Hepatic stellate cell (primary cell): ENCODE measurements around the gene BCAM.

Source experiments
- DNase-seq: peaks from one replicate; pipeline ENCODE4 v3.0.0; 2011; ENCODE audit warnings: low spot score

Gene BCAM

DNA sequence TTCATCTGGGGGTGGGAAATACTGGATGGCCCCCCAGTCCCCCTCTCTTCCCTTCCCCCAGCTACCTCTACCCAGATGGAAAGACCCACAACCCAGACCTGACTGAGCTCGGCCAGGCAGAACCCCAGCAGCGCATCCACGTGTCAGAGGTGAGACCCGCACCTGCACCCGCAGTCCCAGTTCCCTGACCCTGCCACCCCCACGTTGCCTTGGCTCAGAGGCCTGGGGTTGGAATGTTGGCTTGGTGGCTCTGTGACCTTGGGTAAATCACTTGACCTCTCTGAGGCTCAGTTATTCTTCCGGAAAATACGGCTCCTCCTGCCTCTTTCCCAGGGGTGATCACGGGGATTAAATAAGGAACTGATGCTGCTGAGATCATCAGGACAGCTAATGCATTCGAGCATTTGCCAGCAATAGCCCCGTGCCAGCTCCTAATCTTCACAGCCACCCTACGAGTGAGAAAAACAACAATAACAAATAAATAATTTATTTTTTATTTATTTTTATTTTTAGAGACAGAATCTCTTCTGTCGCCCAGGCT lies 18.9 kb upstream of the BCAM start:
- DNase-seq: no peak

DNA sequence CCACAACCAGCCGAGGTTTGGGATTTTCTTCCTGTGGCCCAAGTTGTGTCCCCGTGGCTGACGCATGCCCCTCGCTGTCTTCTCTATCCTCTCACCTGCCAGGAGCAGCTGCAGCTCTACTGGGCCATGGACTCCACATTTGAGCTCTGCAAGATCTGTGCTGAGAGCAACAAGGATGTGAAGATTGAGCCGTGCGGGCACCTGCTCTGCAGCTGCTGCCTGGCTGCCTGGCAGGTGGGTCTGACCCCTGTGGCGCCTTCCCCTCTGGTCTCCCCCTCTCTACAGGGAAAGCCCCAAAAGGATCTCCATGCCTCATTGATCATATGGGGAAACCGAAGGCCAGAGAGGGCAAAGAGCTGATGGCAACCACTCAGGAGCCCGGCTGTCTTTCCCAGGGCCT lies 16.6 kb upstream of the BCAM start:
- DNase-seq: no peak

DNA sequence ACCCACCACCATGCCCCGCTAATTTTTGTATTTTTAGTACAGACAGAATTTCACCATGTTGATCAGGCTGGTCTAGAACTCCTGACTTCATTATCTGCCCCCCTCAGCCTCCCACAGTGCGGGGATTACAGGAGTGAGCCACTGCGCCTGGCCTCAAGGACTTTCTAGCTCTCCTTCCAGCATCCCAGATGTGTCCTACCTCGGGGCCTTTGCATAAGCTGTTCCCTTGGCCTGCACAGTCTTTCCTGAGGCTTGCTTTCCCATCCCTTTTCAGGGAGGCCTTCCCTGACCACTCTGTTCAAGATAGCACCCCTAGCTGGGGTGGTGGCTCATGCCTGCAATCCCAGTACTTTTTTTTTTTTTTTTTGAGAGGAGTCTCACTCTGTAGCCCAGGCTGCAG lies 14.3 kb upstream of the BCAM start:
- DNase-seq: no peak

DNA sequence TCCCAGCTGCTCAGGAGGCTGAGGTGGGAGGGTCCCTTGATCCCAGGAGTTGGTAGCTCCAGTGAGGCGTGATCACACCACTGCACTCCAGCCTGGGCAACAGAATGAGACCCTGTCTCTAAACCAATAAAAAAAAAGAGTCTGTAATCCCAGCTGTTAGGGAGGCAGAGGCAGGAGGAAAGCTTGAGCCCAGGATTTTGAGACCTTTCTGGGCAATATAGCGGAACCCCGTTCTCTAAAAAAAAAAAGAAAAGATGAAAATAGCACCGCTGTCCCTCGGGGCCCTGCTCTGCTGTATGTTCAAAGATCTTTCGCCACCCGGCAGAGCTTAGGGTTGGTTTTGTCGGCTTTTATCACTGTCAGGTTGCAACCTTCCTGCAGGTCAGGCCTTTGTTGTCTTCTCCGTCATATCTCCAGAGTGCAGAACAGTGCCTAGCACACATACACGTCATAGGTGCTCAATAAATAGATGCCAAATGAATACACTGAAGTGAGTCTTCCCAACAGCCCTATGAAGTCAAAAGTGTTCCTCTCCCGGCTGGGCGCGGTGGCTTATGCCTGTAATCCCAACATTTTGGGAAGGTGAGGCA lies 13.4 kb upstream of the BCAM start:
- no peak for DNase-seq

DNA sequence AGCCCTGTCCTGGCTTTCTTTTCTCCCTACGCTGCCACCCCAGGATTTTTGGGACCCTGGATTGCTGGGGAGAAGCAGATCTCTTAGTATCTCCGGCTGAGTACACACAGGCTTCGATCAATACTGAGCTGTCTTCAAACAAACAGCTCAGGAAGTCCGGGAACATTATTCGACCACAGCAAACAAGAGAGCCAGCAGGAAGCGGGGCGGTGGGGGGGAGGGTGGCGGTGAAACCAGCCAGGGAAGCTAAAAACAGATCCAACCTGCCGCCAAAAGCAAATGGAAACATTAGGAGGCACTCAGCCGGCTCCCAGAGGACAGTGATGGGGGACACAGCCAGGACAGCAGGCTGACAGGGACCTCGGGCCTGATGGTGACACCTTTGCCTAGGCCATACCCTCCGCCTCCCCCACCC lies 12.2 kb upstream of the BCAM start:
- no peak for DNase-seq

DNA sequence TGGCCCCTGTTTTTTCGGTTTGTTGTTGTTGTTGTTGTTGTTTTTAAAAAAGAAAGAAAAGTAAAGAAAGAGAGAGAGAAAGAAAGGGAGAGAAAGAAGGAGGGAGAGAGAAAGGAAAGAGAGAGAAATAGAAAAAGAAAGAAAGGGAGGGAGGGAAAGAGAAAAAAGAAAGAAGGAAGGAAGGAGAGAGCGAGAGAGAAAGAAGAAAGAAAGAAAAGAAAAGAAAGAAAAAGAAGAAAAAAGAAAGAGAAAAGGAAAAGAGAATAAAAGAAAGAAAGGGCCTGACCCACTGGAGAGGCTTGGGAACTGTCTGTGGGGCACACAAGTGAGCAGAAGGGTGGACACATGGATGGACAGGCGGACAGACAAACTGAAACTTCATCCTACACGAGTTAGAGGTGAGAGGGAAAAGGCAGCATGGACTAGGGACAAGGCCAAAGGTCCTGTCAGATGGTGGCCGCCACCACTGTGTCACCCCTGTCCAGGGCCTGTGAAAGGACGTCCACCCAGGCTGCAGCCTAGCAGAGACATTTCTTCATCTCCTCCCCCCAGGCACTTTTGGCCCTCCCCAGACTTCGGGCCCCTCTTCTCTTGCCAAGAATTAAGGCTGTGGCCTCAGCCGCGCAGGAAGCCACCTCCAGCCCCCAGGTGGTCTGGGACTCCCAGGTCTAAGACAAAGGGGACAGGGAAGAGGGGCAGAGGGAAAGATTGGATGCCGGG lies 9.1 kb upstream of the BCAM start:
- no peak for DNase-seq

DNA sequence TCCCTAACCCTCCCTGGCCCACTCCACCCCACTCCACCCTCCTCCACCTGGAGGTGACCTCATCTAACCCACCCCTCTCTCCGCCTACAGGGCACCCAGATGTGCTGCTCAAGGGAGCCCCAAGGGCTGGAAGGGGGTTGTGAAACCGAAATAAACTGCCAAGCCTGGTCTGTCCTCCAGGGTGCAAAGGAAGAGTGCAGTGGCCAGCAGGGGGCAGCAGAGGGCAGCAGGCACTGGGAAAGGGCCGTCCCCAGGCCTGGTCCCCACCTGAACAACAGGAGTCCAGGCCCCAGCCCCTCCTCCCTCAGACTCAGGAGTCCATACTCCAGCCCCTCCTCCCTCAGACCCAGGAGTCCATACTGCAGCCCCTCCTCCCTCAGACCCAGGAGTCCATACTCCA lies 8.4 kb upstream of the BCAM start:
- DNase-seq: peak; percentile 92

DNA sequence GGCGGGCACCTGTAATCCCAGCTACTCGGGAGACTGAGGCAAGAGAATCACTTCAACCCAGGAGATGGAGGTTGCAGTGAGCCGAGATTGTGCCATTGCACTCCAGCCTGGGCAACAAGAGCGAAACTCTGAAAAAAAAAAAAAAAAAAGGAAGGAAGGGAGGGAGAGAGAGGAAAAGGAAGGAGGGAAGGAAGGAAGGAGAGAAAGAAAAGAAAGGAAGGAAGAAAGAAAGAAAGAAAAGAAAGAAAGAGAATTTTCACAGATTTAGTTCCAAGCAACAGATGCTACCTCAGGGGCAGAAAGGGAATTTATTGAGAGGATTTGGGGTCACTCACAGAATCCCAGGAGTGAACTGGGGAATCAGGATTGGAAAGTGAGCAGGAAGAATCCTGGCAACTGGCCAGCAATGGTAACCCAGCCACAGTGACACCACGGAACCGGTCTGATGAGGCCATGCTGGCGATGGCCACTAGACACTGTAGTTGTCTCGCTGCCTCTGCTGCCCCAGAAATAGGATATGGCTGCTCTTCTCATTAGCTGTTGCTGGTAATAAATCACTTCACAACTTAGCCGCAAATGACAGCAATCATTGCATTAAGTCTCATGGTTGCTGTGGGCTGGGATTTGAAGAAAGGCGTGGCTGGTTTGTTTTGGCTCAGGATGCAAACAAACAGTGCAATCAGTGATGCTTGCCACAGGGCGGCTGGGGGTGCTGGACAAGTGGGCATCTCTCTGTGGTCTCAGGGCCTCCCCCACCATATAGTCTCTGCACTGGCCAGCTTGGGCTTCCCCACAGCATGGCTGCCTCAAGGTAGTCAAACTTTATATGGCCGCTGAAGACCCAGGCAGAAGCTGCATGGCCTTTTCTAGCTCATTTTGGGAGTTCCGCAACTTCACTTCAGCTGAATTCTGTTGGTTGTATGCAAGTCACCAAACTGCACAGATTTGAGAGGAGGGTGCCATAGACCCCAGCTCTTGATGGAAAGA lies 5.2 kb upstream of the BCAM start:
- DNase-seq: no peak

DNA sequence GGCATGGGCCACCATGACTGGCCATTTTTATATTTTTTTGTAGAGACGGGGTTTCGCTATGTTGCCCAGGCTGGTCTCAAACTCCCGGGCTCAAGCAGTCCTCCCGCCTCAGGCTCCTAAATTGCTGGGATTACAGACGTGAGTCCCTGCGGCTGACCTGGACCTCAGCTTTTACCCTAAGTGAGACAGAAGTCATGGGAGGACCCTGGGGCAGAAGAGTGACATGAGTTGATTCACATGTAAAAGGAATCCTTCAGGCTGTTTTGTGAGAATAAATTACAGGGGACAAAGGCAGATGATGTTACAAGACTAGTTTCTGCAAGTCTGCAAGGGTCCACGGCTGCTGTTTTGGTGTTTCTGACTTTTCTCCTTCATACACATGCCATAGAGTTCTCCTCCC lies 2.6 kb upstream of the BCAM start:
- no peak for DNase-seq

DNA sequence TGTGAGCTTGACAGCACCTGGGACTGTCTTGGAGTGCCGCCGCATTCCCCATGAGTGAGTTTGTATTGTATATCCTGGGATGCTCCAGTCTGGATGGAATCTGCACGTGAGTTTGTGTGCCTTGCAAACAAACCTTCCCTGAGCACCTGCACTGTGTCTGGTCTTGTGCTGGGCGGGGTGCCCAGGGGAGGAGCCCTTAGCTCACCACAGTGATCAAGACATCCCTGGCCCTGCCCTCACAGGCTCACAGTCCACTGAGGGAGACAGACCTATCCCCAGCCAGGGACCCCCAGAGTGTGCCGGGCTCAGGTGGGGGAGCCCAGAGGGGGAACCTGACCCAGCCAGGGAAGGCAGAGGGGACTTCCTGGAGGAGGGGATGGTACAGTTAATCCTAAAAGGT lies 1.7 kb upstream of the BCAM start:
- no peak for DNase-seq

DNA sequence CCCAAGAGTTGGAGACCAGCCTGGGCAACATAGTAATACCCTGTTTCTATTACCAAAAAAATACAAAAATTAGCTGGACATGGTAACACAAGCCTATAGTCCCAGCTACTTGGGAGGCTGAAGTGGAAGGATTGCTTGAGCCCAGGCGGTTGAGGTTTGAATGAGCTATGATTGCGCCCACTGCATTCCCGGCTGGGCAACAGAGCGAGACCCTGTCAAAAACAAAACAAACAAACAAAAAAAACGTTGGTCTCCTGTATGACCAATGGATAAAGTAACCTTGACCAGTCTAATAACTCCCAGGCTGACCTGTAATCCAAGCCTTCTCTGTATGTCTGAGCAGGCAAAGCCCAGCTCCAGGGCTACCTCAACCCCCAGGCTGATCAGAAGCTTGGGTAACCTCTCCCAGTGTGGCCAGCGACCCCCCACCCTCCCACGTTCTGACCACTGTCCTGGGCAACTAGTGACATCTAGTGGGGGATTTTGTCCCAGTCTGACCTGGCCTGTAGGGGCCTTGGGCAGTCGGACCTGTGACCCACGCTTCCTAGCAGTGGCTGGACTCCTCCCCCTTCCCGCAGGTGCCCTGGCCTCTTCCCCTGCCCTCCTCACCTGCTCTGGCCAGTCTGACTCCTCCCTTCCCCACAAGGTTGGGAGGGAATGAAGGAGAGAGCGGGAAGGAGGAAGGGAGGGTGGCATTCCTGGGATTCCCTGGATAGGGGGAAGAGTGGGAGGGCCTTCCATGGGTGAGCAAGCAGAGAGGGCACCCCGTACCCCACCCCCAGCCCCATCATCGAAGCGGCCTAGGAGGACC lies 1.0 kb upstream of the BCAM start:
- DNase-seq: peak; percentile 71

DNA sequence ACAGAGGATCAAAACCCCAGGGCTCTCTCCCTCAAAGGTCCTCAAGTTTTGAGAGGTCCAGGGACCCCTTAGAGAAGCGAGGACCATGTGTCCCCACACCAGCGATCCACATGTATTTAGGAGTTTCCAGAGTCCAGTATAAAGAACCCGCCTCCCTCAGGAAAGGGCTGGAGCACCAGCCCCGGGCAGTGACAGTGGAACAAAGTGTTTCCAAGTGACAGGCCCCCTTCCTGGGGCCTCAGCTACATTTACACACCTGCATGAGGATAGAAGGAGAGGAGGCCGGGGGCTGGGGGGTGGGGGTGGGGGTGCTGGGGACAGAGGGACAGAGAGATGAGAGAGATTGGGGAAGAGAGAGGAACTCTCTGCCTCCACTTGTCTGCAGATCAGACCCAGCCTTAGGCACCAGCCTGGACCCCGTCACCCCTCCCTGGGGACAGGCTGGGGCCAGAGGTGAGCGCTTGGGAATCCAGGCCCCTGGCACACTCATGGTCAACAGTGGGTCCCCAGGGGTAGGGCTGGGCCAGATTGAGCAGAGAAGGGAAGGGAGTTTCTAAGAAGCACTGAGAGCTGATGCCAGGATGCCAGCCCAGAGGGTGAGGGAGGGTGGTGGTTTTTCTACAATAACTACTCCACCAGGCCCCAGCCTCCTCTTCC lies 802 bp downstream of the BCAM start:
- DNase-seq: no peak

DNA sequence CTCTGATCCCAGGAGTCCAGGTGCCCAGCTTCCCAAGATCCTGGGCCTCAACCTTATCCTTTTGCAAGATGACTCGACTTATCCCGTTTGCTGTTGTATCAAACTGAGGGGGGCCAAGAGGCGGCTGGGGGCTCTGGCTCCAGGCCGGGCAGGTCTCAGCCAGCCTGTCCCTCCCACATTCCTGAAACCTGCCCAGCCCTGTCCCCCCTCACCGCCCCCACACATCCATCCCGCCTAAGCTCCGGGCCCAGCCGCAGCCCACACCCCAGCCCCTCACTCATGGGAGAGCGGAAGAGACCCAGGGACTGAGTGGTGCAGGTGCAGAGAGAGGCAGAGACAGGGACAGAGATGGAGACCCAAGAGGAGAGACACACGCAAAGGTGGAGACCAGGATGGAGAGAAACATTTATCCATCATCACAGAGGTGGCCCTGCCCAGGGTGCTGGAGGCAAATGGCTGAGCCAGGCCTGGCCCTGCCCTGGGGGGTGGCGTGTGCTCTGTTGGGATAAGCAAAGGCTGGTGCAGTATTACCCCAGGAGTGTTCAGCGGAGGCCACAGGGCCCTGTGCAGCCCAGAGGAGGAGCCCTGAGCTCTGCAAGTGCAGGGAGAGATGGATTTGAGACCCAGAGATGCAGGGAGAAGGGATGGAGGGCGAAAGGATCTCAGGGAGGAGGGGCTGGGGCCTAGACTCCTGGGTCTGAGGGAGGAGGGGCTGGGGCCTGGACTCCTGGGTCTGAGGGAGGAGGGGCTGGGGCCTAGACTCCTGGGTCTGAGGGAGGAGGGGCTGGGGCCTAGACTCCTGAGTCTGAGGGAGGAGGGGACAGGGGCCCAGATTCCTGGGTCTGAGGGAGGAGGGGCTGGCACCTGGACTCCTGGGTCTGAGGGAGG lies 1.6 kb downstream of the BCAM start:
- no peak for DNase-seq

DNA sequence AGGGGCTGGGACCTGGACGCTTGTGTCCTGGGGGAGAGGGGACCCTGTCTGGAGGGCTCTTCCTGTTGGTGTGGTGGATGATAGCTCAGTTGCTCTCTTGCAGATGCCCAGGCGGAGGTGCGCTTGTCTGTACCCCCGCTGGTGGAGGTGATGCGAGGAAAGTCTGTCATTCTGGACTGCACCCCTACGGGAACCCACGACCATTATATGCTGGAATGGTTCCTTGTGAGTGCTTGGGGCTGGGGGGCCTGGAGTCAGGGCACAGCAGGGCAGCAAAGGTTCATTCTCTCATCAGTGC lies 2.2 kb downstream of the BCAM start:
- no peak for DNase-seq

DNA sequence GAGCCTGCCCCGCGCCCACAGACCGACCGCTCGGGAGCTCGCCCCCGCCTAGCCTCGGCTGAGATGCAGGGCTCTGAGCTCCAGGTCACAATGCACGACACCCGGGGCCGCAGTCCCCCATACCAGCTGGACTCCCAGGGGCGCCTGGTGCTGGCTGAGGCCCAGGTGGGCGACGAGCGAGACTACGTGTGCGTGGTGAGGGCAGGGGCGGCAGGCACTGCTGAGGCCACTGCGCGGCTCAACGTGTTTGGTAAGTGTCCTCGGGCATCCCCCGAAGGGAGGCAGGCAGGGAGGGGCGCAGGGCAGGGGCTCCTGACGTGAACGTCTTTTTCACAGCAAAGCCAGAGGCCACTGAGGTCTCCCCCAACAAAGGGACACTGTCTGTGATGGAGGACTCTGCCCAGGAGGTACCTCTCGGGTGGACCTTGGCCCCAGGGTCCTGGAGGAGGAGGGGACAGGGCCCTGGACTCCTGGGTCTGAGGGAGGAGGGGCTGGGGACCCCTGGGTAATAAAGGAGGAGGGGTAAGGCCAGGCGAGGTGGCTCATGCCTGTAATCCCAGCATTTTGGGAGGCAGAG lies 3.3 kb downstream of the BCAM start:
- DNase-seq: no peak

DNA sequence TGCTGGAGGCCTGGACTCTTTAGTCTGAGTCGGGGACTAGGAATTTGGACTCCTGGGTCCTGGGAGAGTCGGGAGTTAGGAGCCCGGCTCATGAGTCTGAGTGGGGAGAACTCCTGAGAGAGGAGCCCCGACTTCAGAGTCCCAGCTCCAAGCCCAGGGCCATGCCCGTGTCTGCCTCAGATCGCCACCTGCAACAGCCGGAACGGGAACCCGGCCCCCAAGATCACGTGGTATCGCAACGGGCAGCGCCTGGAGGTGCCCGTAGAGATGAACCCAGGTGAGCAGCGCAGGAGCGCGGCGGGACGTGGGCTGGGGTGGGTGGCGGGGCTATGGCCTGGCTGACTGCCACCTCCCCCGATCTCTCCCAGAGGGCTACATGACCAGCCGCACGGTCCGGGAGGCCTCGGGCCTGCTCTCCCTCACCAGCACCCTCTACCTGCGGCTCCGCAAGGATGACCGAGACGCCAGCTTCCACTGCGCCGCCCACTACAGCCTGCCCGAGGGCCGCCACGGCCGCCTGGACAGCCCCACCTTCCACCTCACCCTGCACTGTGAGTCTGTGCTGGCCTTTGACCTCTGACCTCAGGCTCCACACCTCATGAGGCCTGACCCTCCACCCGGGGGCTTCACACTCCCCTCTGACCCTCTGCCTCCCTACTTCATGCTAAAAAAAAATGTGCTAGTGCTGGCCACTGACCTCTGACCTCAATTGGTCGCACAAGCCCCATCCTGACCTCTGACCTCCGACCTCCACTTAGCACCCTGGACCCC lies 4.4 kb downstream of the BCAM start:
- DNase-seq: no peak

DNA sequence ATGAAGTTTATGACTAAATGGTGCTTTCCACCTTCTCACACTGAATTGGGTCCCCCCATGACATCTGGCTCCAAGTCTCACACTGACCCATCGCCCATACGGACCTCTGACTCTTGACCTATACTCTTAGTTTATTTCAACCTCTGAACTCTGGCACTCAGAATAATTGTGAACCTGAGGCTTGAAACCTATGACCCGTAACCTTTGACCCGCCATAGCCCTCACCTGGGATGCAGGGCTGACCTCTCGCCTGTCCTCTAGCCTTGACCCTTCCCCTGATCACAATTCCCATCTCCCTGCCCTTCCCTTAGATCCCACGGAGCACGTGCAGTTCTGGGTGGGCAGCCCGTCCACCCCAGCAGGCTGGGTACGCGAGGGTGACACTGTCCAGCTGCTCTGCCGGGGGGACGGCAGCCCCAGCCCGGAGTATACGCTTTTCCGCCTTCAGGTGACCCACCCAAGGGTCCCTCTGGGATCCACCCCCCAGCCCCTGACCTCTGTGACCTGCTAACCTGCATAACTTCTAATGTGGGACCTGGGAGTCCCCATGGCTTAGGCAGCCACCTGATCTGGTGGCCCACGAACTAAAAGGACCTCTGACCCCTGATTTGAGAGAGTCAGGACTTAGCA lies 5.1 kb downstream of the BCAM start:
- no peak for DNase-seq

DNA sequence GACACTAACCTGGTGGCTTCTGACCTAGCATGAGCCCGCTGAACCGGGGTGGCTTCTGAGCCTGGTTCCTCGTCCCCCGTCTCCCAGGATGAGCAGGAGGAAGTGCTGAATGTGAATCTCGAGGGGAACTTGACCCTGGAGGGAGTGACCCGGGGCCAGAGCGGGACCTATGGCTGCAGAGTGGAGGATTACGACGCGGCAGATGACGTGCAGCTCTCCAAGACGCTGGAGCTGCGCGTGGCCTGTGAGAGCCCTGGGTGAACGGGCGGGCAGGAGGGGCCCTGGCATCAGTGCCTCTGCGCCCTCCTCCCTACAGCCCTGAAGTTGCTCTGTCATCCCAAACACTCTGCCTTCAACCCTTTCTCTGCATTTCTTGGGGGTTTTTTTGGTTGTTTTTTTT lies 5.6 kb downstream of the BCAM start:
- no peak for DNase-seq

DNA sequence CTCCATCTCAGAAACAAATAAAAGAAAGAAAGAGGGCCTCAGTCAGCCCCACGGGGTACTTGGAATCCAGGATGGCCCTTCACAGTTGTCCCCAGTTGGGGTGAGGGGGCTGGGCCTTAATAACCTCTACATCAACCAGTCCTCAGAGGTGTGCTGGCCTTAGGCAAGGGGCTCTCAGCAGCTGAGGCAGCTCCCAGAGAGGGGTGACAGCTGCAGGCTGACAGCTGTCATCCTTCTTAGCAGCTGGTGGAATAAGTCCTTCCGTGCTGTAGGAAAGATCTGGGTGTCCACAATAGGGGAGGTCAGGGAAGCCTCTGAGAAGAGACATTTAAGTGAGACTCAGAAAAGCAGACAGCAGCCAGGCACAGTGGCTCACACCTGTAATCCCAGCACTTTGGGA lies 7.4 kb downstream of the BCAM start:
- DNase-seq: no peak
